IPS-NIHi7 (cell line): ENCODE results near the gene HPD.
"Not testable (repeated sequence)": the region's sequence is repeated elsewhere in the genome, so short reads cannot be mapped to it uniquely, and the experiment has no call there.

Experiments used
- DNase-seq: peaks from one replicate; pipeline ENCODE4 v3.0.0; 2012; ENCODE audit warnings: mixed read lengths; ENCODE audit errors: extremely low spot score

Gene HPD

GRCh38 chr12:121866331-121866730 lies 7.7 kb upstream of the HPD start:
- DNase-seq, result no peak

DNA sequence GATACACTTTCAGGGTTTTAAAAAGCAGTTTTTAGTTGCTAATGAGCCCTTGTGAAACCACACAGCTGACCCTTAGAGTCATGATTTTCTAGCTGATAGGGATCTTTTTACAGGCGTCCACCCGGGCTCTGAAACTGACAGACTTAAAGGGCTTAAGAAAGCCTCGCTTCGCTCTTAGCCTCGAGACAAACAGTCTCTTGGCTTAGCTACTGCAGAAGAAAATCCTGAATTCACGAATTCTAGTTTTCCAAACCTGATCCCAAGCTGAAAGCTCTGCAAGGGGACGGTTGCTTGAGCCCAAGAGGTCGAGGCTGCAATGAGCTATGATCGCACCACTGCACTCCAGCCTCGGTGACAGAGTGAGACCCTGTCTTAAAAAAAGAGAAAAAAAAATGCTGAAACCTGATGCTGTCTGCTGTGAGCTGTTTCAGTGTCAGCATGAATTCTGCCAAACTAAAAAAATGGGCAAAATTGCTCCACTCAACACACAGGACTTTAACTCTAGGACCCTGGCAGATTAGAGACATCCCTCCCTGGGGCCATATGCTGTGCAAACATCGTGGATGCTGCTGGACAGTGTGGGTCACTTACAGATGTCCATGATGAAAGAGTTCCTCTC lies 3.1 kb upstream of the HPD start:
- peak; percentile 9 for DNase-seq

DNA sequence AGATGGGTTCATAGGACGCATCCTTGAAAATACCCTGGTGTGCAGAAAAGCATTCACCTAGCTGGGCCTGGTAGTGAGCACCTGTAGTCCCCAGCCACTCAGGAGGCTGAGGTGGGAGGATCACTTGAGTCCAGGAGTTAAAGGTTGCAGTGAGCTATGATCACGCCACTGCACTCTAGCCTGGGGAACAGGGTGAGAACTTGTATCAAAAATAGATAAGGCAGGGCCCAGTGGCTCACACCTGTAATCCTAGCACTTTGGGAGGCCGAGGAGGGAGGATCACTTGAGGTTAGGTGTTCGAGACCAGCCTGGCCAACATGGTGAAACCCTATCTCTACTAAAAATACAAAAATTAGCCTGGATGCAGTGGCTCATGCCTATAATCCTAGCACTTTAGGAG lies 2.0 kb upstream of the HPD start:
- DNase-seq, result not testable (repeated sequence)

- DNase-seq, result peak; percentile 15
These were observed 1.6 kb upstream of the HPD start for GRCh38 chr12:121860257-121860656.

DNA sequence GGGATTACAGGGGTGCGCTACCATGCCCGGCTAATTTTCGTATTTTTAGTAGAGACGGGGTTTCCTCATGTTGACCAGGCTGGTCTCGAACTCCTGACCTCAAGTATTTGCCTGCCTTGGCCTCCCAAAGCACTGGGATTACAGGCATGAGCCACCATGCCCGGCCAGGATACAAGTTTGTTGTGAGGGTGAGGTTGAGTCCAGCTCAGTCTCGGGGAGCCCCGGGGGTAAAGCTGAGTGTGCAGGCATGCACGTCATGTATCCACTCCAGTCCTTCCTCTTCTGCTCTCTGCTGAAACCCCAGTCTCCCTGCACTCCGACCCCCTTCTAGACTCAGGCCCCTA lies 369 bp downstream of the HPD start:
- no peak for DNase-seq

DNA sequence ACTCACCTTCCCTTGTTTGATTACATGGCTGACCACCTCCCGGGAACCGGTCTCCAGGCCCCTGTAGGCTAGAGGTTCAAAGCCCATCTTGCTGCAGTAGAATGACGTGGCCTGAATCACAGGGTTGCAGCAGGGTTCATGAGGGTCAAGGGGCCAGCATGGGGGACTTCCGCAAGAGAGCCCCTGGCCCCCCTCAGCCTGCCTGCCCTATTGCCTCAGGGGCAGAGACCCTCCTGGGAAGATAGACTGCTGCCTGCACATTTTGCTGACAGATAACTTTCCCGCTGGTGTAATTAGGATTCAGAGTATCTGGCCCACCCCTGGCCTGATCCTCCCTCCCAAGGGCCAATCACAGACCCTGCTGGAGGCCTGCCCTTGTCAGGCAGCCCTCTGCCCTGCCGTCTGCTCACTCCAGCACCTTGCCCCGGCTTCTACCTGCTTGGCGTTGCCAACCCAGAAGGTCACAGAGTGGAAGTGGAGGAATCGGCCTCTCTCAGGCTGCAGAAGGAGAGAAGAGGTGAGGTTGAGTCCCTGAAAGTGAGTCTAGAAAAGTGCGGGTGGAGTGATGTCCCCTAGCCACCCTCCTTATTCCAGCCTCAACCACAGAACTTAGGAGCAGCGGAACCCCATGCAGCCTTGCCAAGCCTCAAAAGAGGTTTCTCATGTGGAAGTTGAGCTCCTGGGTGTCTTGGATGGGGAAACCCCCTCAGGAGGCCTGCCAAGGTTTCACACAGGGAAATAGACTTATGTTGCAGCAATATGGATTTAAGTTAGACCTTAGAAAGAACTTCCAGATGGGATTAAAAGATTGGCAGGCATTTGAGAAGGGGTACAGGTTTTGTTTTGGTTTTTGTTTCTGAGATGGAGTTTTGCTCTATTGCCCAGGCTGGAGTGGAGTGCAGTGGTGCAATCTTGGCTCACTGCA lies 1.1 kb downstream of the HPD start:
- no peak for DNase-seq

DNA sequence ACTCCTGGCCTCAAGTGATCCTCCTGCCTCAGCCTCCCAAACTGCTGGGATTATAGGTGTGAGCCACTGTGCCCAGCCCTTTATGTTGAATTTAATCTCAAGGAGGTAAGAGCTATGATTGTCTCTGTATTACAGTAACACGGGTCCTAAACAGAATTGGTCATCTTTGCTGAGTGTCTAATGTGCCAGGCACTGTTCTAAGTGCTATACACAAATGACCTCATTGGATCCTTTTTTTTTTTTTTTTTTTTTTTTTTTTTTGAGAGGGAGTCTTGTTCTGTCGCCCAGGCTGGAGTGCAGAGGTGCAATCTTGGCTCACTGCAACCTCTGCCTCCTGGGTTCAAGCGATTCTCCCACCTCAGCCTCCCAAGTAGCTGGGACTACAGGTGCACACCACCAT lies 6.3 kb downstream of the HPD start:
- DNase-seq, result not testable (repeated sequence)

- no peak for DNase-seq
These were observed 9.0 kb downstream of the HPD start for GRCh38 chr12:121849665-121850064.

- no peak for DNase-seq
These were observed 9.4 kb downstream of the HPD start for GRCh38 chr12:121849211-121849610.

DNA sequence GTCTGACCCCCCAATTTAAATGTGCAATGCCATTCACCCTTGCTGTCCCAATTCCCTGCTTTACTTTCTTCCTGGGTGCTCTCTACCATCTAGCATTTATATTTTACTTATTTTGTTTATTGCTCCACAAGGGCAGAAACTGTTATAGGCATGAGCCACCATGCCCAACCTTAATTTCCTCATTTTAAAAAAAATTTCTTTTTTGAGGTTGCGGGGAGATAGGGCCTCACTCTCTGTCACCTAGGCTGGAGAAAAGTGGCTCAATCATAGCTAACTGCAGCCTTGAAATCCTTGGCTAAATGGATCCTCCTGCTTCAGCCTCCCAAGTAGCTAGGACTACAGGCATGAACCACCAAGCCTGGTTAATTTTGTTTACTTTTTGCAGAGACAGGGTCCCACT lies 13.0 kb downstream of the HPD start:
- no peak for DNase-seq

GRCh38 chr12:121843236-121843982 lies 15.2 kb downstream of the HPD start:
- DNase-seq, result no peak

- DNase-seq, result no peak
These were observed 18.5 kb downstream of the HPD start for GRCh38 chr12:121839993-121840761.

DNA sequence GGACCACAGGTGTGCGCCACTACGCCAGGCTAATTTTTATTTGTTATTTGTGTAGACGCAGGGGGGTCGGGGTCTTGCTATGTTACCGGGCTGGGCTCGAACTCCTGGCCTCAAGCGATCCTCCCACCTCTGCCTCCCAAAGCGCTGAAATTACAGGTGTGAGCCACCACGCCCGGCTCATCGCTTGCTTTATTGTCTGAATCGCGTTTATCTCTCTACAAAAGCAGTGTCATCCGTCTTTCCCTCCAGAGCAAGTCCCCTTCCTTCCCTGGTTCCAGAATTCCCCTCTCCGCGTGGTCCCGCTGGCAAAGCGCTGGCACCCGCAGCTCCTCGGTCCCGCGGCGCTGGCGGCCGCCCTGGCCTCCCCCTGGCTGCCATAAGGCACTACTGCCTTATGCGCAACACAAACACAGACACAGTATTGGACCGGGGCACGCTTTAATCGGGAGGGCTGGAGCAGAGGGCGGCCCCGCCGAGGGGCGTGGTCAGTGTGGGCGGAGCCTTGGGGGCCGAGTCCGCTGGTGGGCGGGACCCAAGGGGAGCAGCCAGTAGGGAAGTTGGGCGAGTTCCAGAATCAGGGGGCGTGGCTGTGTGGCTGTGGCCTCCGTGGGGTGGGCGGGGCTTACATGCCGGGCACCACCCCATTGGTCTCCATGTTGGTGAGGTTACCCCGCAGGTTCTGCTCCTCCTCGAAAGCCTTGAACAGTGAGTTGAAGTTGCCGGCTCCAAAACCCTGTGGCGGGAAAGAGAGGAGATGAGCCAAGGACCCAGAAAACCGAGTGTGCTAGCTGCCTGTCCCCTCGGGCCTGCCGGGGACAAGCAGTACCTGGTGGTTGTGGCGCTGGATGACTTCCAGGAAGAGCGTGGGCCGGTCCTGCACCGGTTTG lies 19.3 kb downstream of the HPD start:
- DNase-seq, result peak; percentile 100

DNA sequence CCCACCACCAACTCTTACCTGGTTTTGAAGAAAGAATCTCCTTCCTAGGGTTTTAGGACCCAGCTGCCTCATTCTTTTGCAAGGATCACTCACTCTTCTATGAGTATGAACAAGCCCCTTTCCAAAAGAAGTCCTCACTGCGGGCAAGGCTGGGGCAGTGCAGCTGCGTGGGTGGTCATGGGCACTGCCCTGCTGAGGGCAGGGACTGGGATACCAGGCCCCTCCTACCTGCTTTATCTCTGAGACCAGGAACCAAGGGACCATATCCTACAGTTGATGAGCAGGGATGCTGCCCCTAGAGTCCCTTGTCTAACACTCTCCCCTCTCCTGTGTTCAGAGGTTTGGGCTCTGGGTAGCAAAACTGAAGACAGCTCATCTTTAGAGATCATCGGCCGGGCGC lies 20.5 kb downstream of the HPD start:
- no peak for DNase-seq

- no peak for DNase-seq
These were observed 21.0 kb downstream of the HPD start for GRCh38 chr12:121837680-121838079.

GRCh38 chr12:121831571-121832245 lies 27.0 kb downstream of the HPD start:
- DNase-seq, result no peak

GRCh38 chr12:121830588-121831265 lies 27.9 kb downstream of the HPD start:
- DNase-seq, result no peak

DNA sequence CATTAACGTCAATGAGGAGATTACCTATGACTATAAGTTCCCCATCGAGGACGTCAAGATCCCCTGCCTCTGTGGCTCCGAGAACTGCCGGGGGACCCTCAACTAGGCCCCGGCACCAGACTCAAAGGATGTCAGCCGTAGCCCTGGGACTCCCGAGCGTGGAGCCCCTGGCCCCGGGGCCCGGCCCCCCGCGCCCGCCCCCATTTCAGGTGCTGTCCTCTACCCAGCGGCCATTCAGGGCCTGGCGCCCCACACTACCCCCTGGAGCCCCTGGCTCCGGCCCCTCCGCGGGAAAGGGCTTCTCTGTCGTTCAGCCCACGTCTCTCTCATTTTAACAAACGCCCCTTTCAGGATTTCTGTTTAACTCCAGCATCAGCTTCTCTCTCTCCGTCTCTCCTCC lies 28.5 kb downstream of the HPD start:
- no peak for DNase-seq

GRCh38 chr12:121829250-121829918 lies 29.3 kb downstream of the HPD start:
- no peak for DNase-seq
